ENCODE results near the gene SCGB1D1. TPM values are rescaled to one million over a fixed set of nuclear protein-coding genes. Genes with fewer than 3 reads are reported as not detected.

SCGB1D1 gene
- polyA plus RNA-seq, 2 of the 4 experiments (the other 2 are of a cell fraction): not detected

DNA sequence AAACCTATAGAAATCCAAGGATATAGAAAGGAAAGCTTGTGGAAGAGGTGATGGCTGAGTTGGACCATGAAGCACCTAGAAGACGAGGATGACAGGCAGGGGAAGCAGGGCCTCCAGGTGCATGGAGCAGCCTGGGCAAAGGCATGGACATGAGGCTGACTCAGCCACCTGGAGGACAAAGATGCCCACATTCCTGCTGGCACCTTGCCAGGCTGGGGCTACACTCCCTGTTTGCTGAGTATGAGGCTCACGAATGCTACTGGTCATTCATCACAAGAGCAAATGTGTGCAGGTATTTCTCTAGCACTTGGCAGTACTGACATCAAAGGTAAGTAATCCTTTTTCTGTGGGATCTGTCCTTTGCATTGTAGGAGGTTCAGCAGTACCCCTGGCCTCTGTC, 11.4 kb downstream of the SCGB1D1 start:
- WGBS (ENCODE audit: missing lambda C conversion rate): 4% methylated on average over 2 of the region's 2 CpGs
- ATAC-seq (no peak), FAIRE-seq (no peak), DNase-seq (ENCODE audit: low read depth in 1 of 2, low spot score in 1 of 2) (no peak)
- H3K4me3 ChIP-seq: no peak overlapping the region
- ChIA-PET POLR2A (no interaction called here), CTCF (interaction anchor here (1.3 to 1.7 kb wide), 3 partner anchors 16 to 109 kb away, joined by 4 to 5 read pairs (median 4); no protein-coding TSS in a partner anchor)
- no peak overlapping the region for H3K4me2 ChIP-seq
- H3K4me1 ChIP-seq: no peaks in the 10 kb centered on the region
- no peak overlapping the region for H3K27ac ChIP-seq
- H3K9me3 ChIP-seq: no peaks in the 10 kb centered on the region
- TF ChIP-seq HEYL (CRISPR knock-in tag; IDR thresholded peaks at IDR 0.05) (no peak), EHF (CRISPR knock-in tag; IDR thresholded peaks at IDR 0.05) (no peak), RARB (CRISPR knock-in tag; IDR thresholded peaks at IDR 0.05) (no peak), RCOR1 (IDR thresholded peaks at IDR 0.05; ENCODE audit: low read depth, low read length) (no peak), EP300 (IDR thresholded peaks at IDR 0.05) (no peak), RAD21 (conservative IDR thresholded peaks at IDR 0.05 in 1 of 2, IDR thresholded peaks at IDR 0.05 in 1 of 2) (no peak), FOSL2 (IDR thresholded peaks at IDR 0.05) (no peak), FOSL2 (CRISPR knock-in tag; IDR thresholded peaks at IDR 0.05) (no peak), RNF2 (IDR thresholded peaks at IDR 0.05; ENCODE audit: borderline replicate concordance, low read depth) (no peak)
- TF ChIP-seq, protein P1, sequence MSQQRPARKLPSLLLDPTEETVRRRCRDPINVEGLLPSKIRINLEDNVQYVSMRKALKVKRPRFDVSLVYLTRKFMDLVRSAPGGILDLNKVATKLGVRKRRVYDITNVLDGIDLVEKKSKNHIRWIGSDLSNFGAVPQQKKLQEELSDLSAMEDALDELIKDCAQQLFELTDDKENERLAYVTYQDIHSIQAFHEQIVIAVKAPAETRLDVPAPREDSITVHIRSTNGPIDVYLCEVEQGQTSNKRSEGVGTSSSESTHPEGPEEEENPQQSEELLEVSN (IDR thresholded peaks at IDR 0.05; ENCODE audit: borderline replicate concordance, low read depth): no peak
- TF ChIP-seq, protein P2, sequence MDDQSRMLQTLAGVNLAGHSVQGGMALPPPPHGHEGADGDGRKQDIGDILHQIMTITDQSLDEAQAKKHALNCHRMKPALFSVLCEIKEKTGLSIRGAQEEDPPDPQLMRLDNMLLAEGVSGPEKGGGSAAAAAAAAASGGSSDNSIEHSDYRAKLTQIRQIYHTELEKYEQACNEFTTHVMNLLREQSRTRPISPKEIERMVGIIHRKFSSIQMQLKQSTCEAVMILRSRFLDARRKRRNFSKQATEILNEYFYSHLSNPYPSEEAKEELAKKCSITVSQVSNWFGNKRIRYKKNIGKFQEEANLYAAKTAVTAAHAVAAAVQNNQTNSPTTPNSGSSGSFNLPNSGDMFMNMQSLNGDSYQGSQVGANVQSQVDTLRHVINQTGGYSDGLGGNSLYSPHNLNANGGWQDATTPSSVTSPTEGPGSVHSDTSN (IDR thresholded peaks at IDR 0.05): no peak

- Histone ChIP-seq H3K4me3 (no peak overlapping the region), H3K4me1 (no peaks in the 10 kb centered on the region), H3K27ac (no peak overlapping the region), H3K9me3 (no peaks in the 10 kb centered on the region), H3K4me2 (no peak overlapping the region)
- TF ChIP-seq, protein P3, sequence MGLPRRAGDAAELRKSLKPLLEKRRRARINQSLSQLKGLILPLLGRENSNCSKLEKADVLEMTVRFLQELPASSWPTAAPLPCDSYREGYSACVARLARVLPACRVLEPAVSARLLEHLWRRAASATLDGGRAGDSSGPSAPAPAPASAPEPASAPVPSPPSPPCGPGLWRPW (IDR thresholded peaks at IDR 0.05): no peak
- TF ChIP-seq CHD2 (IDR thresholded peaks at IDR 0.05; ENCODE audit: low read length, partially characterized antibody) (no peak), RAD21 (conservative IDR thresholded peaks at IDR 0.05 in 1 of 2, IDR thresholded peaks at IDR 0.05 in 1 of 2) (no peak), FOXS1 (CRISPR knock-in tag; IDR thresholded peaks at IDR 0.05) (no peak), ZSCAN20 (CRISPR knock-in tag; IDR thresholded peaks at IDR 0.05) (no peak), EHMT2 (IDR thresholded peaks at IDR 0.05; ENCODE audit: low read depth) (no peak), MAZ (IDR thresholded peaks at IDR 0.05; ENCODE audit: borderline replicate concordance, low read depth, low read length) (no peak), CEBPB (IDR thresholded peaks at IDR 0.05) (no peak), JUNB (IDR thresholded peaks at IDR 0.05) (no peak), ESRRA (IDR thresholded peaks at IDR 0.05; ENCODE audit: borderline replicate concordance, low read length) (no peak), PHF8 (IDR thresholded peaks at IDR 0.05; ENCODE audit: borderline replicate concordance, low read depth) (no peak)
- TF ChIP-seq, protein P4, sequence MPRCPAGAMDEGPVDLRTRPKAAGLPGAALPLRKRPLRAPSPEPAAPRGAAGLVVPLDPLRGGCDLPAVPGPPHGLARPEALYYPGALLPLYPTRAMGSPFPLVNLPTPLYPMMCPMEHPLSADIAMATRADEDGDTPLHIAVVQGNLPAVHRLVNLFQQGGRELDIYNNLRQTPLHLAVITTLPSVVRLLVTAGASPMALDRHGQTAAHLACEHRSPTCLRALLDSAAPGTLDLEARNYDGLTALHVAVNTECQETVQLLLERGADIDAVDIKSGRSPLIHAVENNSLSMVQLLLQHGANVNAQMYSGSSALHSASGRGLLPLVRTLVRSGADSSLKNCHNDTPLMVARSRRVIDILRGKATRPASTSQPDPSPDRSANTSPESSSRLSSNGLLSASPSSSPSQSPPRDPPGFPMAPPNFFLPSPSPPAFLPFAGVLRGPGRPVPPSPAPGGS (IDR thresholded peaks at IDR 0.05): no peak
- WGBS (ENCODE audit: missing lambda C conversion rate): 24% methylated on average over 6 of the region's 6 CpGs
- FAIRE-seq (no peak), DNase-seq (ENCODE audit: low read depth in 1 of 2, low spot score in 1 of 2) (no peak), ATAC-seq (no peak)
- POLR2A ChIA-PET: no interaction called here
- CTCF ChIA-PET: interaction anchor here (1.0 to 1.7 kb wide), 2 partner anchors 13 to 108 kb away, joined by 4 read pairs; partner anchors contain the start of gene SCGB1D1
These were observed 12.9 kb downstream of the SCGB1D1 start for GRCh38 chr11:62202910-62203309.

DNA sequence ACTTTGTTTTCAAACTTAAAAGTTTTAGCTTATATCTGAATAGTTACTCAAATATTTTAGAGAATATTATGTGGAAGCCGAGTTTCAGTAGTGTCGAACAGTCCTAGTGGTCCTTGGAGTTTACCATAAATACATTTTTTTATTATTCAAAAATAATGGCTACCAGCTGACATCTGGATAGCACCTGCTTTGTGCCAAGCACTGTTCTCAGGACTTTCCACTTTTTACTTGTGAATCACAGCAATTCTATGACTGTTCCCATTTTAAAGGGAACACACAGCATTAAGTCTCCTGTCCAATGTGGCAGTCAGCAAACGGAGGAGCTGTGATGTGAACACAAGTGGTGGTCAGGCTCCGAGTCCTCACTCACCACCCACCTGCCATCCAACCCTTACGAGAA, 14.4 kb downstream of the SCGB1D1 start:
- ATAC-seq: no peak
- Histone ChIP-seq H3K4me3 (no peak overlapping the region), H3K4me1 (no peaks in the 10 kb centered on the region), H3K4me2 (no peak overlapping the region), H3K9me3 (no peaks in the 10 kb centered on the region), H3K27ac (no peak overlapping the region)
- POLR2A ChIA-PET: no interaction called here
- no peak for FAIRE-seq
- CTCF ChIA-PET: interaction anchor here (1.2 to 4.1 kb wide), 4 partner anchors 13 to 356 kb away, joined by 3 to 18 read pairs (median 4); no protein-coding TSS in a partner anchor
- 35% methylated on average over 5 of the region's 5 CpGs for WGBS (ENCODE audit: missing lambda C conversion rate)
- DNase-seq (ENCODE audit: low read depth in 1 of 2, low spot score in 1 of 2): no peak
- TF ChIP-seq ZC3H11A (IDR thresholded peaks at IDR 0.05) (no peak), POLR2AphosphoS2 (conservative IDR thresholded peaks at IDR 0.05; ENCODE audit: low read length) (no peak), TFCP2L1 (CRISPR knock-in tag; IDR thresholded peaks at IDR 0.05) (no peak), CTCF (IDR thresholded peaks at IDR 0.05) (no peak), SMC3 (IDR thresholded peaks at IDR 0.05) (no peak), RAD21 (conservative IDR thresholded peaks at IDR 0.05 in 1 of 2, IDR thresholded peaks at IDR 0.05 in 1 of 2) (no peak), PHF8 (IDR thresholded peaks at IDR 0.05; ENCODE audit: borderline replicate concordance, low read depth) (no peak), MAX (IDR thresholded peaks at IDR 0.05) (no peak), FOXS1 (CRISPR knock-in tag; IDR thresholded peaks at IDR 0.05) (no peak), HEYL (CRISPR knock-in tag; IDR thresholded peaks at IDR 0.05) (no peak), FOSL2 (IDR thresholded peaks at IDR 0.05) (no peak), FOSL2 (CRISPR knock-in tag; IDR thresholded peaks at IDR 0.05) (no peak), NR3C1 (IDR thresholded peaks at IDR 0.05) (no peak)
- TF ChIP-seq, protein P4 (IDR thresholded peaks at IDR 0.05): no peak
